GM18507 (cell line): ENCODE data around the gene TNK2.

Experiments
- DNase-seq: peaks from one replicate; pipeline ENCODE4 v3.0.0; 2011; ENCODE audit warnings: low read depth; ENCODE audit not compliant: insufficient read length; ENCODE audit errors: extremely low spot score
- FAIRE-seq: peaks from 2 replicates; lab custom pipeline; 2011; peaks lifted over from hg19 to GRCh38; lab: Jason Lieb, UNC

TNK2 gene

DNA sequence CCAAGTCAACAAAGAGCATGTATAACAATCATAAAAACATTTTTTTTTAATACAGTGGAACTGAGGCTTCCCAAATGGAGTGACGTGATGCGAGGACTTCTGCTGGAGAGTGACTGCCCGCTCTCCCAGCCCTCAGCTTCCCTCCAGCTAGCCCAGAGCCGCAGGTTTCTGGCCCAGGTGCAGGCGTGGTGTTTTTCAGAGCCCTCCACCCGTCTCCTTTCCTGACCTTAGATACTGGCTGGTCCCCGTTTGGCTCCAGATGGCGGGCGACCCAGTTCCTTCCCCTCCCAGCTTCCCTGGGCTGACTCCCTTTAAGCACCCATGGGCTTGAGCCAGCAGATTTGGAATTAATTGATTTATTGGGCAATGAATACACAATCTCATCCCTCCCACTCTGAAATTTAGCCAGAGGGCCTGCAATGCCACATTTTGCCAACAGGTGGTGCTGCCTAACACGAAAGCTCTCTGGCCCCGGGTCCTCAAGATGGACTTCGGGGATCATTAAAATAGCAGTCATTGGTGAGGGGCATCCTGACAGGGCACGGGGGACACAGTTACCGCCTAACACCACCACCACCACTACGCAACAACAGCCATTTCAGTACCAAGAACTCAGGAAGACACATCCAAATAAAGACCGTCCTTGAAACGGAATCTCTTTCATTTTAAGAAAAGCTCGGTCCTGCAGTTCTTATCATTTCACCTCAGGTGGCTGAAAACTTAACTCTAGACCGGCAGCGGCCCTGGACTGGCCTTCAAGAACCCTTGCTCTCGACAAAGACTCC is 49.1 kb downstream of the TNK2 start:
- peak; percentile 58 for DNase-seq
- peak; percentile 49 for FAIRE-seq

DNA sequence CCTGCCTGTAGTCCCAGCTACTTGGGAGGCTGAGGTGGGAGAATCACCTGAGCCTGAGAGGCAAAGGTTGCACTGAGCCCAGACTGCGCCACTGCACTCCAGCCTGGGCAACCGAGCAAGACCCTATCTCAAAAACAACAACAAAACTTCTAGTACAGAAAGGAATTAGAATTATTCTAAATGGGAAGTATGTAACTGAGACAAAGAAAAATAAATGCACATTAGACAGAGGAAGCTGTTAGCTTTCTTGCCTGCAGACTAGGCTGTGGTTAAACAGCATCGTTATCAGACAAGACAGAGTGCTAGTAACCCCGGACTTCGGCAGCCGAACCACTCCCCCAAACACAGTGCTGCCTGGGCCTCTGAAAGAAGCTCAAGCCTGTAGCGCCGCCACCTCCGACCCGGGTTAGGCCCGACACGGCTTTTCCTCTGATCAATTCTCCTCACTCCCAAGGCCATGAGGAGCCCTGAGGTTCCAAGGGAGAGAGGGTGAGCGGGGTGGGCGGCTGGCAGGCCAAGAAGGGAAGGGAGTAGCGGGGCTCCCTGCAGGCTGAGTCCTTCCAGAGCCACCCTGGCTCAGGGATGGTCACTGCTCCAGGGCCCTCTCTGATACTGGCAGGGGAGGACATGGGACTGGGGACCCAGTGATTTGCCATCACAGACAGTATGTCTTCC is 51.8 kb downstream of the TNK2 start:
- FAIRE-seq = no peak
- DNase-seq = no peak

DNA sequence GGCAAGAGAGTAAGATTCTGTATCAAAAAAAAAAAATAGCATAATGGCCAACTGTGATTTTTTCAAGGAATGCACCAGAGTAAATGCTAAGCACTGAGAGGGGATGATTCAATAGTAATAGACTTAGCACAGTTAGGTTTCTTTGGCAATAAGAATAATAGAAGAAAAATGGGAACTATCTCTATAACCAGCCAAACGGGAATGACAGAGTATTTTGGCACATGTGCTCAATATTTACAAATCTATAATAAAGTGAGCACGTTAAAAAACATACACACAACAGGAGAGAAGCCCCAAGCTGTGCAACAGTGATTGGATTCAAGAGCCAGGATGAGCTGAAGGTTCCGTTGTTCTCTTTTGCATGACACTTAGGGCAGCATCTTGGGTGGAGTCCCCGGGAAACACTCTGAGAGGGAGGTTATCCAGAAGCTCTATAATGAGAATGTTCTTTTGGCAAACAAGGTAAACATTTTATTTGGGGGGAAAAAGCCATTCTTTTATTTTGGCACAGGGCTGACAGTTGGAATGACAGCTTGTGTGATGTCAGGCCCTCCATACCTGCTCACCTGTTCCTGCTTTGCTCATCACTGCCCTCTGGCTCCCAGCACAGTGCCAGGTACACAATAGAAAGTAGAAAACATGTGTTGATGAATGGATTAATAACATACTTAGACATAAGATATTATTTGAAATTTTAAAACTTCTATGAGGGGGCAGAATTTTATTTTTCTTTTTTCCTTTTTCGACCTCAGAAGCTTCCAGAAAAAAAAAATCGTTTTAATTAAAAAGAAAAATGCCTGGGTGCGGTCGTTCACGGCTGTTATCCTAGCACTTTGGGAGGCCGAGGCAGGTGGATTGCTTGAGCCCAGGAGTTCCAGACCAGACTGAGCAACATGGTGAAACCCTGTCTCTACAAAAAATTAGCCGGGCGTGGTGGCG is 52.6 kb downstream of the TNK2 start:
- FAIRE-seq (no peak), DNase-seq (no peak)

DNA sequence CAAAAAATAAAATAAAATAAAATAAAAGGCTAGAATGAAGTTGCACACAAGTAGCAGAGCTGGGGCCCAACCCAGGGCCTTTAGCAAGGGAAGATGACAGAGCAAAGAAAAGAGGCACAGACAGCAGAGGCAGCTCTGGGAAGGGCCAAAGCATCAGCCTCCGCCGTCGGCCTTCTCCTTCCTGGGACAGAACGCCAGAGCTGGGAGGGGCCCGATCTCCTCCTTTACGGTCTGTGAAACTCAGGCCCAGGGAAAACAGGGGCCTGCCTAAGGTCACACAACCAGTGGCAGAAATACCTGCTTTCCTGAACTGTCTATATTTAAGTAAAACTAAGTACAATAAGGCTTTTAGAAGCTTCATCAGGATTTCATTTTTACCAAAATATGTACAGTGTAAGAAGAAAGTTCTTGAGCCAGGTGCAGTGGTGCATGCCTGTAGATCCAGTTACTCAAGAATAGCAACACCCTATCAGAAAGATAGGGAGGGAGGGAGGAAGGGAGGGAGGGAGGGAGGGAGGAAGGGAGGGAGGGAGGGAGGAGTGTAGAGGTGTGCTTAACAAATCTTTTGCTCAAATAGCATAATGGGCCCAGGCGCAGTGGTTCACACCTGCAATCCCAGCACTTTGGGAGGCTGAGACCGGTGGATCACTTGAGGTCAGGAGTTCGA is 53.6 kb downstream of the TNK2 start:
- no peak for DNase-seq
- no peak for FAIRE-seq

DNA sequence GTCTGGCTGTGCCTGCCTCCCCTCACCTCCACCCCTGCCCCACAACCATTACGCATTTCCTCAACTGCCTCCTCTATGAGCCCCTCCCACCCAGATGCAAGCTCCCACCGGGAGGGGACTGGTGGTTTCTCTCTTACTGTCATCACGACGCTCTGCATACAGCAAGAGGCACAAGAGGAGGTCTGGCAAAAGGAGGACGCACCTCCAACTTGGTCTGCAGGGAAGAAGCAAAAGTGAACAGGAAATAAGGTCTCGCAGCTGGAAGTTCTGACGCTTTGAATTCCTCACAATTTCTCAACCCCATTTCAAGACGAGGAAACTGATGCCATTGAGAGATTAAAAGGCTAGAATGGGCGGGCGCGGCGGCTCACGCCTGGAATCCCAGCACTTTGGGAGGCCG is 54.4 kb downstream of the TNK2 start:
- no peak for DNase-seq
- no peak for FAIRE-seq

DNA sequence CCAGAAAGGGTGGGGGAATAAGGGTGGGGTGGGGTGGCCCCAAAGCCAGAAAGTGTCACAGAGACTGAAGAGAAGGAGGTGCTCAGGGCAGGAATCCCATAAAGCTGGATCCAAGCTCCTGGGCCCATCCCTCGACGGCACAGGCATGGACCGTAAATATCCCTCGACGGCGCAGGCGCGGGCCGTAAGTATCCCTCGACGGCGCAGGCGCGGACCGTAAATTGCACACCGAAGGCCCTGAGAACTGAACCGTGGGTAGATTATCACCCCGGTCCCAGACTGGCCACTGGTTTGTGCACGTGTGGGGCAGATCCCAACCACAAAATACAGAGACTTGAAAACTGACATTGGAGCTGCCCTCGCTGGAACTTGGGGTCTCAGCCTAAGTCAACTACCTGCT is 55.3 kb downstream of the TNK2 start:
- DNase-seq (no peak), FAIRE-seq (no peak)

DNA sequence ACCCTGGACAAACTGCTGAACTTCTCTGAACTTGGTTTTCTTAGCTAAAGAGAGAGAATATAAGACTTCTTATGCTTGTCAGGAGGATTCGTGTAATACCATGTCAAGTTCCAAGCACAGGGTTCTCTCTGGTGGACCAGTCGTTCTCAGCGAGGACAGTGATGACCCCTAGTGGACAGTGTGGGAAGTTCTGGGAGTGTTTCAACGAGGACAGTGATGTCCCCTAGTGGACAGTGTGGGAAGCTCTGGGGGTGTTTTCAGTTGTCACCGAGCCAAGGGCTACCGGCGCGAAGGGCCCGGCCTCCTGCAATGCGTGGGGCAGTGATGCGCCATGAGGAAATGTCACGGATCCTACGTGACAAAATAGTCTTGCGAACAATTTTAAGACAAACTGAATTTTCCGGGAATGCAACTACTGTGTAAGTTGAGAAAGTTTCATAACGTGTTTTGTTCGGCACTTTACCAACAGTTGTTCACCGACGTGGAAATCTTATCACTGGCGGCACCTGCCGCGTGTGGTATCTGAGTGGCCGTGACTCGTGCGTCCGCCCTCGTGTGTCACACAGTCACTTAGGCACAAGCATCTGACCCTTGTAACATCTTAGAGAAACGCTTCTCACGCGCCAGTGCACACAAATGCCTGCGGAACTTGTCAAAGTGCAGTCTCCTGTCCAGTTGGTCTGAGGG is 57.4 kb downstream of the TNK2 start:
- peak; percentile 93 for FAIRE-seq
- DNase-seq = peak; percentile 77

DNA sequence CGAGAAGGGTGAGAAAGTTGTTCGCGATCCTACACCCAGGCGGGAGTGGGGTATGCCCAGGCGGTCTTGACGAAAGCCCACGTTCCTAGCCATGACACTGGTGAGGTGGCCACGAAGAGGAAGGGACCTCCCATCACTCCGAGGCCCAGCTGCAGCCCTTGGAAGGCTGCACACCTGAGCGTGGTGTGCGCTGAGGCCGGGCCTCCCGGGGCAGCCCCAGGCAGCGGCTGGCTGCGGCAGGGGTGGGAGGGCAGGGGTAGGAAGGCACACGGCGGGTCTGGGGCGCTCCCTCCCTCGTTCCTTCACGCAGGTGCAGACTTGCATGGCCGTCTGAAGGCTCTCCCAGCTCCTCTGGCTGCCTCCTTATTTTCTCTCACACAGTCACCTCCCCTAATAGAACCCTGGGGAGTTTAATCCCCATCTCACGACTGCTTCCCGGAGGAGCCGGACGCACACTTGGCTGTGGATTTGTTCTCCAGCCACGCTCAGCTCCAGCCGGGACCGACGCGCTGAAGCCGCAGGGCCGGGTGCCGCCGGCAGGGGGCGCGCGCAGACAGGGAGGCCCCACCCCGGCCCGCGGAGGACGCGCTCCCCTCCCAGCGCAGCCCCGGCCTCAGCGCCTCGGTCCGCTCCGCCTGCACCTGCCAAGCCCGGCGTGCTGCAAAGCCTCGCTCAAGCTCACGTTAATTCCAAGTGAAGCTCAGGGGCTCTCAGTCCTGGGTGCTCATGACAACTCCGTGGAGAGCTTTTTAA is 58.9 kb downstream of the TNK2 start:
- FAIRE-seq (no peak), DNase-seq (no peak)

DNA sequence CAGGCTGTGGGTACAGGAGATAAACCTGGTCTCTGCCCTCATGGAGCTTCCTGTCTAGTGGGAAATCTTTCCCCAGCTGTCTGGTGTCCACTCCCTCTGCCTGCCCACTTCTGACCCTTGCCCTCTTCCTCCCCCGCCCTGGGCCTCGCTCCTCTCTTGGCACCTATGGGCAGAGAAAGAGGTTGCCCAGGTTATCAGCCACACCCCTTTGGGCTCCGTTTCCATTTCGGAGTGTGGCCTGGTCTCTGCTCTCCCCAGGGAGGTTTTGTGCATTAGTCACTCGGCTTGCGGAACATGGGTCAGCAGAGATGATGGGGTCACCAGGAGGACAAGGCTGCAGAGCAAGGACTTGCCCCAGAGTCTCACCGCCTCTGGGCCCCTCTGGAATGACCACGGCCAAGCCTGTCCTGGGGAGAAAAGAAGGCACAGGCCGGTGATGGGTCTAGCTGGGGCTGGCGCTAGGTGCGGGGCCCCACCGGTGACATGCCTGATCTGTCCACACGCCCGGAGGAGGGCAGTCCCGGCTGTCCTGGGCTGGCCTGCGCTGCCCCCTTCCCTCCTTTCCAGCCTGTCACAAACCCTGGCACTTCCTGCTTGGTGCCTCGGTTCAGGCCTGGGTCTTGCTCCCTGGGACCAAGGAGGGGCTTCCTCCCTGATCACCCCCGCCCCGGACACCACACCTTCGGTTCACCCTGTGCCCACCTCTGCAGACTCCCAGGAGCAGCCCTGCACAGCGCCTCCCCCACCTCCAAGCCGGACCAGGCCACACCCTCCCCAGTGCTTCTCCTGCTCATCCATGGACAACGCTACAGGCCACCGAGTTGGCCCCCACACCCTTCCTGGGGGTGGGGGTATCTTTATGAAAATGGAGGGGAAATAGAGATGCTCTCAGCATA is 61.0 kb downstream of the TNK2 start:
- FAIRE-seq = no peak
- no peak for DNase-seq

DNA sequence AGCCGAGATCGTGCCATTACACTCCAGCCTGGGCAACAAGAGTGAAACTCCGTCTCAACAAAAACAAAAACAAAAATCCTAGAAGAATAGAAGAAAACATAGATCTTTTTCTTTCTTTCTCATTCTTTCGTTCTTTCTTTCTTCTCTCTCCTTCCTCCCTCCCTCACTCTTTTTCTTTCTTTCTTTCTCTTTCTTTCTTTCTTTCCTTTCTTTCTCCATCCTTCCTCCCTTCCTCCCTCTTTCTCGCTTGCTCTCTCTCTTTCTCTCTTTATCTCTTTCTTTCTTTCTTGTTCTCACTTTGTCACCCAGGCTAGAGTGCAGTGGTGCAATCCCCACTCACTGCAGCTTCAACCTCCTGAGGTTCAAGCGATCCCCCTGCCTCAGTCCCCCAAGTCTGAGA is 62.9 kb downstream of the TNK2 start:
- DNase-seq (no peak), FAIRE-seq (no peak)

DNA sequence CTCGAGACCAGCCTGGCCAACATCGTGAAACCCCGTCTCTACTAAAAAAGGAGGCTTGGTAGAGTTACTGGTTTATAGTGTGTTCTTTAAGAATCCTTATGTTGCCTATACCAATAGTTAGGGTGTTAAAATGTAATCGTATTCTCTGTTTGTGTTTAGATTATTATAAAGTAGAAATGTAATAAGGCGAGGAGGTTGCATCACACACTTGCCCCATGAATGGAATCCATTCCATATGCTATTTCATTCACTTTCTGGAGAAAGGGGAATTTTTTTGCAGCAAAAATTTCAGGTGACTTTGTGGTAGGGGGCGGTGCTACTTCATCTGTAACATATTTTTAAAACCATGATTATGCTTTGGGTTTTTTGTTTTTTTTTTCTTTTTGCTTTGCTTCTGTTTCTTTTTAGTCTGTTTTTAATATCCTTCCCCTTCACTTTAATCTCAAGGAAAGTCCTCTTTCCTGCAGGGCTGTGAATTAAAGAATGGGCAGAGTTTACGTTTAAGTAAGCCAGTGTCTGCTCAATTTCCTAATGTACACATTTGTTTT is 63.6 kb downstream of the TNK2 start:
- DNase-seq (no peak), FAIRE-seq (no peak)

DNA sequence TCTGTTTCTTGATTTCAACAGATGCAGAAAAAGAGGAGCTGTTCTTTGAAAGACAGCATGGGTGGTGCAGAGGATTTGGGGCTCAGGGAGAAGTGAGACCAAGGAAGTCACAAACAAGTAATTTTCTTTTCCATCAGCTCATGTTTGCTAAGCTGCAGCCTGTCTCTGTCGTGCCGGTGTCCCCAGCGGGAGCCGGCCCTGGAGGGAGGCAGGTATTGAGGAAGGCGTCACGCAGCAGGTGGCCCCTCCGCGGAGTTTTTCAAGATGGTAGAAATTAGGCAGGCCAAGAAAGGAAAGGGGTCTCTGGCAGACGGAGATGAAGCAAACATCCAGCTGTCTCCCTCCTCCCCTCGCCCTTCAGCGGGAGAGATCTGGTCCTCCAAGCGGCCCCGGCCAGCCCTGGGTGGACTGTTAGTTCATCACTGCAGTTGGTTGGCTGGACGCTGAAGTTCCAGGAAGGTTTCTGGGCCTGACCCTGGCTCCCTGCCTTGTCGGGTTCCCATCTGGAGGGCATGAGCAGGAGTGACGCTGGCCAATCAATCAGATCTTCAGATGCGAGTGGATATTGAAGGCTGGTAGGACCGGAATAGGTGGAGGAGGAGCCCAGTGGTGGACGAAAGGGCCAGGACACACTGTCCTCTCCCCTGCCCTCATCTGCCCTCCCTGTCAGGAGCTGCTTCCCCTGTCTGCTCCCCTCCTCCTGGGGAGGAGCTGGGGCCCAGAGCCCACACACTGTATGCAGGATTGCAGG is 68.9 kb downstream of the TNK2 start:
- FAIRE-seq (no peak), DNase-seq (no peak)

DNA sequence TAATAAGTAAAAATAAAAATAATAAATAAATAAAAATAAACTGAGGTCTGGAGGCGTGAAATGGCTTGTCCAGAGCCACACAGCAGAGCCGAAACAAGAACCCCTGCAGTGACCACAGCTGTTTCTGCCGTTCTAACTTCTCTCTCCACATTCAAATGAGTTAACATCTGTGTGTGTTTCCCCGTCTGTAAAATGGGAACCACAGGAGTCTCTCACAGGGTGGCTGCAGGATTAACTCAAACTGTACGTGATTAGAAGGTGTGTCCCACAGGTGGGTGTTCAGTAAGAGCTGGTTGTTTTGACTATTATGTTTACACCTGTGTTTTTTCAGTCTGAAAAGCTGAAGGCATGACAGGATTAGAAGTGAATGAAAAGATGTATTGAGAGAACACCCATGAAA is 69.6 kb downstream of the TNK2 start:
- no peak for DNase-seq
- peak; percentile 80 for FAIRE-seq

DNA sequence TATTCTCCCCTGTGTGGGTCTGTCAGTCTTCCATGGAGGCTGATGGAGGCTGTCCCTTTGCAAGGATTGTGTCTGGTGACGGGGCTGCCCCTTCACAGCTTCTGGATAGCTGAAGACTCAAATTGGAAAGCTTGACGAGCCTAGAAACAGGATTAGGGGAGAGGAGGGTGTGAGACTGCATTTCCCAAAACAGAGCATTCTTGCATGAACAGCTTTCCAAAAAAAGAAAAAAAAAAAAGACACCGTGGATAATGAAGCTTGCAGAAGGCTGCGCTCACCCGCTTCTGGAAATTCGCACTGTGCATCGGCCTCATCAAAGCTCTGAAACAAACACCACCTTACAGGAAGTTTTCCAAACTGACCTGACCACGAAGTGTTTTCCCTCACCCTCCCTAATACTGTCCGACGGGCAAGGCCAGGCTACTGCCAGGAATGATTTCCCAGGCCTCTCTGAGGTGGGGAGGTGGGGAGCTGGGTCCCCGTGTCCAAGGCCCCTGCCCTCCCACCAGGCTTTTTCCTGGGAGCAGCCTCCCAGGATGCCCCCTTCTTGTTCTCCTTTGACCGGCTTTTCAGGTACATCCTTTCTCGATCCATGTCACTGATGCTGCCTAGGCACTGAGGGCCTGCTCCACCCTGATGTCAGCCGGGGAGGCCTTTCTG is 71.7 kb downstream of the TNK2 start:
- FAIRE-seq = no peak

DNA sequence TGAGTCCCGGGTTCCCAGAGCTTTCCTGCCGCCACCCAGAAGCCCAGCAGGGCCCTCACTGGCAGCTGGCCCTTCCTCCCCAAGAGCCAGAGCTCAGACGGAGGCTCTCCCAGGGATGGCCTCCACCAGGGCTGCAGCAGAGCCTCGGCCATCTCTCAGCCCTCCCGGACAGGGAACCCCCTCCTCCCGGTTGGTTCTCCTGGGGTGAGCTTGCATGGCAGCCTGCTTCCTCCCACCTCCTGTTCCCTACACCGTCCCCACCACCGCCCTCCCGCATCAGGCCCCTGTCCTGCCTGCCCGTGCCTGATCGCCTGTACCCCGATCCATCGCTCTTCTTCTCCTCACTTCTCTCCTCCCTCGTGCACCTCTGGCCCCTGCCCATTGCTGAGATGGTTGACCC is 72.6 kb downstream of the TNK2 start:
- FAIRE-seq = no peak
- no peak for DNase-seq

More for the DNA sequence above, 71.7 kb downstream of the TNK2 start:
- no peak for DNase-seq
